ENCODE data around the gene UNC5A.

UNC5A gene

GRCh38 chr5:176802116-176802784 lies 8.1 kb upstream of the UNC5A start:
- no peak for DNase-seq

- DNase-seq: no peak
Observed at GRCh38 chr5:176803068-176803942, 7.1 kb upstream of the UNC5A start.

- DNase-seq: no peak
Observed at GRCh38 chr5:176803943-176804498, 6.3 kb upstream of the UNC5A start.

- DNase-seq: no peak
Observed at GRCh38 chr5:176806137-176806536, 4.2 kb upstream of the UNC5A start.

- no peak for DNase-seq
Observed at GRCh38 chr5:176809544-176810080, 747 bp upstream of the UNC5A start.

- DNase-seq: no peak
Observed at GRCh38 chr5:176810687-176811501, 535 bp downstream of the UNC5A start.

- DNase-seq: no peak
Observed at GRCh38 chr5:176812269-176813259, 2.2 kb downstream of the UNC5A start.

GRCh38 chr5:176813587-176814312 lies 3.4 kb downstream of the UNC5A start:
- no peak for DNase-seq

GRCh38 chr5:176814313-176814685 lies 3.9 kb downstream of the UNC5A start:
- no peak for DNase-seq

- no peak for DNase-seq
Observed at GRCh38 chr5:176814836-176815438, 4.6 kb downstream of the UNC5A start.

- no peak for DNase-seq
Observed at GRCh38 chr5:176816043-176816745, 5.8 kb downstream of the UNC5A start.

GRCh38 chr5:176816791-176817347 lies 6.5 kb downstream of the UNC5A start:
- no peak for DNase-seq

GRCh38 chr5:176817369-176817840 lies 7.0 kb downstream of the UNC5A start:
- no peak for DNase-seq

GRCh38 chr5:176817841-176818377 lies 7.5 kb downstream of the UNC5A start:
- DNase-seq: peak; percentile 66

GRCh38 chr5:176818391-176819098 lies 8.2 kb downstream of the UNC5A start:
- DNase-seq: no peak

GRCh38 chr5:176819476-176819875 lies 9.1 kb downstream of the UNC5A start:
- DNase-seq: no peak

- no peak for DNase-seq
Observed at GRCh38 chr5:176820937-176821336, 10.6 kb downstream of the UNC5A start.

- no peak for DNase-seq
Observed at GRCh38 chr5:176821441-176821840, 11.1 kb downstream of the UNC5A start.

Measured in activated CD8-positive, alpha-beta memory T cell treated with anti-CD3 and anti-CD28 coated beads, Interleukin-2, amount 50 U/mL, for 48 hours (primary cell).